Erythroblast (primary cell): ENCODE measurements around the gene MAPK12.

Experiments
- GATA1 ChIP-seq: IDR thresholded peaks from 2 replicates; pipeline ENCODE4 v1.6.1; 2011; ENCODE audit warnings: low read depth, mild to moderate bottlenecking, control low read depth, low read length, moderate library complexity
- POLR2A ChIP-seq: IDR thresholded peaks from 2 replicates; pipeline ENCODE4 v1.6.1; 2011; ENCODE audit warnings: mild to moderate bottlenecking, low read length

GRCh38 chr22:50259302-50259701 is 2.2 kb downstream of the MAPK12 start:
- TF ChIP-seq POLR2A, result no peak
- no peak for TF ChIP-seq GATA1
